OCI-LY1 (cell line): ENCODE measurements around the gene CCT6B.

Experiments
- H2AFZ ChIP-seq: fragments of 200-600 bp; sonication (generic), shearing (Covaris generic); 2 replicates; pipeline ENCODE4 v1.6.0; 2014; ENCODE audit warnings: antibody characterized with exemption, mild to moderate bottlenecking, low read length
- H3F3A ChIP-seq: fragments of 200-600 bp; sonication (generic), shearing (Covaris generic); 2 replicates; pipeline ENCODE4 v1.6.0; 2014; ENCODE audit warnings: mild to moderate bottlenecking, antibody characterized with exemption, low read length, moderate library complexity; ENCODE audit not compliant: insufficient read depth
- H3K27ac ChIP-seq: fragments of 200-600 bp; sonication (generic); 2 replicates; pipeline ENCODE4 v1.5.1; 2014; ENCODE audit warnings: low read length, mixed run types, mild to moderate bottlenecking, low read depth; ENCODE audit not compliant: poor library complexity, severe bottlenecking
- H3K27me3 ChIP-seq: fragments of 200-600 bp; sonication (generic); 2 replicates; pipeline ENCODE4 v1.6.0; 2014; ENCODE audit warnings: antibody characterized with exemption, mild to moderate bottlenecking, low read length, moderate library complexity; ENCODE audit not compliant: insufficient read depth
- H3K36me3 ChIP-seq: fragments of 200-600 bp; sonication (generic); 2 replicates; pipeline ENCODE4 v1.6.1; 2014; ENCODE audit warnings: mild to moderate bottlenecking, antibody characterized with exemption, low read length, moderate library complexity, mixed read lengths; ENCODE audit not compliant: insufficient read depth
- H3K4me1 ChIP-seq: fragments of 200-600 bp; sonication (generic); 2 replicates; pipeline ENCODE4 v1.5.1; 2014; ENCODE audit warnings: mild to moderate bottlenecking, low read length, moderate library complexity; ENCODE audit not compliant: insufficient read depth, severe bottlenecking
- H3K4me2 ChIP-seq: fragments of 200-600 bp; sonication (generic), shearing (Covaris generic); 2 replicates; pipeline ENCODE4 v1.6.1; 2014; ENCODE audit warnings: low read length
- H3K4me3 ChIP-seq: fragments of 200-600 bp; sonication (generic); 2 replicates; pipeline ENCODE4 v1.5.1; 2014; ENCODE audit warnings: low read length, low read depth, mild to moderate bottlenecking, mixed read lengths; ENCODE audit not compliant: poor library complexity, severe bottlenecking
- H3K79me2 ChIP-seq: fragments of 200-600 bp; shearing (Covaris generic); 2 replicates; pipeline ENCODE4 v1.6.1; 2016; ENCODE audit warnings: mixed run types, low read length, mixed read lengths; ENCODE audit not compliant: insufficient read depth
- H3K9ac ChIP-seq: fragments of 200-600 bp; sonication (generic), shearing (Covaris generic); 2 replicates; pipeline ENCODE4 v1.6.1; 2014; ENCODE audit warnings: mild to moderate bottlenecking, low read length, mixed read lengths
- H3K9me2 ChIP-seq: fragments of 200-600 bp; sonication (generic), shearing (Covaris generic); 2 replicates; pipeline ENCODE4 v1.6.1; 2014; ENCODE audit warnings: low read depth, mild to moderate bottlenecking, low read length, mixed read lengths
- H3K9me3 ChIP-seq: fragments of 200-600 bp; shearing (Covaris generic); 2 replicates; pipeline ENCODE4 v1.6.1; 2014; ENCODE audit warnings: low read length, mixed read lengths
- H4K20me1 ChIP-seq: fragments of 200-600 bp; sonication (generic), shearing (Covaris generic); 2 replicates; pipeline ENCODE4 v1.6.0; 2016; ENCODE audit warnings: mild to moderate bottlenecking, low read length; ENCODE audit not compliant: insufficient read depth
- EZH2 ChIP-seq: fragments of 200-600 bp; sonication (generic), shearing (Covaris generic); IDR thresholded peaks from 2 replicates; pipeline ENCODE4 v1.8.0; 2017; ENCODE audit warnings: borderline replicate concordance, mixed run types, mild to moderate bottlenecking, antibody characterized with exemption, low read length, moderate library complexity, mixed read lengths
- TF ChIP-seq, protein P1 (sequence below): fragments of 200-600 bp; sonication (generic), shearing (Covaris generic); IDR thresholded peaks from 2 replicates; pipeline ENCODE4 v1.5.1; 2017; ENCODE audit warnings: mild to moderate bottlenecking, antibody characterized with exemption, low read length, moderate library complexity, mixed read lengths

CCT6B gene

DNA sequence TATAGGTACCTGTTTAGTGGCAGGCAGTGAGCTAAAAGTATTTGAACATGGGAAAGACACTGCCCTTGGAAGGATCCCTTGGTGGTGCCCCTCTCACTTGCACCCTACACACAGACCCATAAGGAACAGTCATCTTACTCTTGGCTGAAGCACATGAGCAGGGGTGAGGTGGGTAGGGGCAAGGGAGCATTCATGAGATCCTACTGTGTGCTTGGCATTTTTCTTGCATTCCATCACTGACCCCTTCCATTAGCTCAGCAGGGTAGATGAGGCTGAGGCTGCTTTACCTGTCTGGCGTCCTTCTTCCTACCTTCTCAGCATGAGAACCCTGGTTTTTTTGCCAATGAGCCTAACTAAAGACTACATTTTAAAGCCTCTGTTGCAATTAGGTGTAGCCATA is 48.3 kb downstream of the CCT6B start:
- Histone ChIP-seq H3K4me1 (no peaks in the 10 kb centered on the region), H3K27me3 (no peaks in the 10 kb centered on the region)

DNA sequence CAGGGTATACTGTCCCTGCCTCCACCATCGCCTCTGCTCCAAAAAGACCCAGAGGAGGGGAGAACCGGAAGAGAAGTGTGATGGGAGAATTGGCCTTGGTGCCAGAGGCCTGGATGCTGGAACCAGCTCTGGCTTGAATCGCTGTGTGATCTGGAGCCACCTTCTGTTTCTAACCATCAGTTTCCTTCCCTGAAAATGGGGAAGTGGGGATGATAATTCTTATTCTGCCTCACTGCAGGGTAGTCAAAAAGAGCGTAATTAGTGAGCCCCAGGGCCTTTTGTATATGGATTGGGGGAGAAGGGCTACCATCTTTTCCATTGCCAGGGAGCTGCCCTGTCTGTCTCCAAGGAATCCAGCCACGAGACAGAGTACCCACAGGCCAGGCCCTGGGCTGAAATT is 52.2 kb downstream of the CCT6B start:
- Histone ChIP-seq H3K9ac (no peak overlapping the region), H3K4me3 (no peak overlapping the region), H2AFZ (no peak overlapping the region), H3K9me2 (no peaks in the 10 kb centered on the region), H3K9me3 (no peaks in the 10 kb centered on the region), H3K36me3 (no peaks in the 10 kb centered on the region), H3F3A (no peaks in the 10 kb centered on the region), H3K4me1 (no peaks in the 10 kb centered on the region), H3K27ac (no peak overlapping the region), H3K79me2 (no peaks in the 10 kb centered on the region), H4K20me1 (no peaks in the 10 kb centered on the region), H3K27me3 (no peaks in the 10 kb centered on the region), H3K4me2 (no peak overlapping the region)
- no peak for TF ChIP-seq EZH2
- TF ChIP-seq, protein P1, sequence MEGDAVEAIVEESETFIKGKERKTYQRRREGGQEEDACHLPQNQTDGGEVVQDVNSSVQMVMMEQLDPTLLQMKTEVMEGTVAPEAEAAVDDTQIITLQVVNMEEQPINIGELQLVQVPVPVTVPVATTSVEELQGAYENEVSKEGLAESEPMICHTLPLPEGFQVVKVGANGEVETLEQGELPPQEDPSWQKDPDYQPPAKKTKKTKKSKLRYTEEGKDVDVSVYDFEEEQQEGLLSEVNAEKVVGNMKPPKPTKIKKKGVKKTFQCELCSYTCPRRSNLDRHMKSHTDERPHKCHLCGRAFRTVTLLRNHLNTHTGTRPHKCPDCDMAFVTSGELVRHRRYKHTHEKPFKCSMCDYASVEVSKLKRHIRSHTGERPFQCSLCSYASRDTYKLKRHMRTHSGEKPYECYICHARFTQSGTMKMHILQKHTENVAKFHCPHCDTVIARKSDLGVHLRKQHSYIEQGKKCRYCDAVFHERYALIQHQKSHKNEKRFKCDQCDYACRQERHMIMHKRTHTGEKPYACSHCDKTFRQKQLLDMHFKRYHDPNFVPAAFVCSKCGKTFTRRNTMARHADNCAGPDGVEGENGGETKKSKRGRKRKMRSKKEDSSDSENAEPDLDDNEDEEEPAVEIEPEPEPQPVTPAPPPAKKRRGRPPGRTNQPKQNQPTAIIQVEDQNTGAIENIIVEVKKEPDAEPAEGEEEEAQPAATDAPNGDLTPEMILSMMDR: no peak

More for the DNA sequence above, 48.3 kb downstream of the CCT6B start:
- Histone ChIP-seq H3K36me3 (no peaks in the 10 kb centered on the region), H3K27ac (no peak overlapping the region), H3K79me2 (no peaks in the 10 kb centered on the region), H3K9me3 (no peaks in the 10 kb centered on the region), H3K9ac (no peak overlapping the region), H3K9me2 (no peaks in the 10 kb centered on the region), H2AFZ (no peak overlapping the region), H4K20me1 (no peaks in the 10 kb centered on the region), H3K4me2 (no peak overlapping the region), H3F3A (no peaks in the 10 kb centered on the region), H3K4me3 (no peak overlapping the region)
- TF ChIP-seq, protein P1: no peak
- no peak for TF ChIP-seq EZH2

DNA sequence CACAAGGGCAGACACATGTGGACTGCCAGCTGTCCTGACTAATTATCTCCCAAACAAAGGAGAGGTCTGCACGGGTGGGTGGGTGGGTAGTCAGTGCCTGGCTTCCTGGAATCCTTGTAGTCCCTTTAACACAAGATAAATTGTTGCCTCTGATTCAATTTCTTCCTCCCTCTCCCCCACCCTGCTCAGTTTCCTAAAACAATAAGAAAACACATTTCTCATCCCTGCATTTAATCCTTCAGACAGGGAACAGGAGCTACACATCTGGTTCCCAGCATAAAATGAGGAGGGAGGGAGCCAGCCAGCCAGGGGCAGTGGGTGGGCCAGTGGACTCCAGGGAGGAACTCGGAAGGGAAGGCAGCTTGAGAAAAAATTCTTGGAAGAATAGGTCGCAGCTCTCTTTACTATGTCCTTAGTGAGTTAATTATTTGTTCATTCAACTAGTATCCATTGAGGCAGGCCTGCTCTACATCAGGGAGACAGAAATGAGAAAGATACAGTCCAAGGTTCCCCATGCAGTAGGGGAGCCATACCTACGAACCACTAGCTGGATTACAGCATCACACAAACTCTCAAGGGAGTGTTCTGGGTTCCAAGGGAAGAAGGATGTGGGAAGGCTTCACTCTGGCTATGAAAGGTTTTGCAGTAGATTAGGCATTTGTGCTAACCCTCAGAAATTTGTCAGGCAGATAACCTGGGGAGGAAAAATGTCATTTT is 58.3 kb downstream of the CCT6B start:
- Histone ChIP-seq H3K9ac (no peak overlapping the region), H3K9me3 (no peaks in the 10 kb centered on the region), H3K4me3 (no peak overlapping the region), H3F3A (no peaks in the 10 kb centered on the region), H4K20me1 (no peaks in the 10 kb centered on the region), H3K36me3 (no peaks in the 10 kb centered on the region), H3K4me2 (no peak overlapping the region), H3K9me2 (no peaks in the 10 kb centered on the region), H2AFZ (no peak overlapping the region), H3K27ac (no peak overlapping the region), H3K79me2 (no peaks in the 10 kb centered on the region), H3K27me3 (no peaks in the 10 kb centered on the region; the same call in 1 of the 2 replicates), H3K4me1 (no peaks in the 10 kb centered on the region)
- TF ChIP-seq, protein P1: no peak
- TF ChIP-seq EZH2: no peak
